H54 (cell line): Measurements from ENCODE around the gene DFFB.

Source experiments
- DNase-seq: peaks from one replicate; pipeline ENCODE4 v3.0.0; 2011; ENCODE audit warnings: low spot score, mixed read lengths; ENCODE audit not compliant: insufficient read length
- FAIRE-seq: peaks from 3 replicates; lab custom pipeline; 2011; peaks lifted over from hg19 to GRCh38; lab: Jason Lieb, UNC
- POLR2A ChIP-seq: IDR thresholded peaks from 2 replicates; pipeline ENCODE4 v1.6.1; 2011; ENCODE audit warnings: low read depth, mild to moderate bottlenecking, low read length

DFFB gene

GRCh38 chr1:3890389-3891328, 33.4 kb downstream of the DFFB start:
- TF ChIP-seq POLR2A, result no peak
- FAIRE-seq (no peak), DNase-seq (no peak)

GRCh38 chr1:3891329-3891865, 34.1 kb downstream of the DFFB start:
- DNase-seq, result no peak
- no peak for FAIRE-seq
- TF ChIP-seq POLR2A, result no peak

GRCh38 chr1:3892748-3893147, 35.5 kb downstream of the DFFB start:
- DNase-seq, result no peak
- FAIRE-seq, result no peak
- no peak for TF ChIP-seq POLR2A

GRCh38 chr1:3893190-3893589, 35.9 kb downstream of the DFFB start:
- TF ChIP-seq POLR2A, result no peak
- FAIRE-seq (no peak), DNase-seq (no peak)

- FAIRE-seq (no peak), DNase-seq (no peak)
- TF ChIP-seq POLR2A, result no peak
Measured at GRCh38 chr1:3894626-3895278, 37.5 kb downstream of the DFFB start.

- FAIRE-seq (no peak), DNase-seq (no peak)
- no peak for TF ChIP-seq POLR2A
Measured at GRCh38 chr1:3895279-3895950, 38.1 kb downstream of the DFFB start.

- no peak for TF ChIP-seq POLR2A
- FAIRE-seq (no peak), DNase-seq (no peak)
Measured at GRCh38 chr1:3895951-3896325, 38.7 kb downstream of the DFFB start.

GRCh38 chr1:3896396-3897000, 39.2 kb downstream of the DFFB start:
- TF ChIP-seq POLR2A, result no peak
- FAIRE-seq, result no peak
- no peak for DNase-seq

- no peak for TF ChIP-seq POLR2A
- FAIRE-seq (no peak), DNase-seq (no peak)
Measured at GRCh38 chr1:3898475-3898735, 41.1 kb downstream of the DFFB start.

GRCh38 chr1:3898994-3899753, 41.9 kb downstream of the DFFB start:
- no peak for TF ChIP-seq POLR2A
- FAIRE-seq (no peak), DNase-seq (peak; percentile 29)

GRCh38 chr1:3899754-3900149, 42.5 kb downstream of the DFFB start:
- FAIRE-seq (no peak), DNase-seq (no peak)
- no peak for TF ChIP-seq POLR2A

GRCh38 chr1:3900150-3900968, 43.1 kb downstream of the DFFB start, which contains the start of gene C1orf174:
TSS of gene C1orf174 (minus strand) at chr1:3900272. CDS start at chr1:3900186, 86 bp downstream.
- peak; percentile 53 for TF ChIP-seq POLR2A
- FAIRE-seq (peak; percentile 57), DNase-seq (peak; percentile 71)

- DNase-seq (peak; percentile 81), FAIRE-seq (peak; percentile 89)
- peak; percentile 36; the same call in 1 of the 2 replicates for TF ChIP-seq POLR2A
Measured at GRCh38 chr1:3900969-3901529, 43.8 kb downstream of the DFFB start.
